GM21528 (cell line): ENCODE results near the gene ANXA10.
"Not testable (repeated sequence)": the region's sequence is repeated elsewhere in the genome, so short reads cannot be mapped to it uniquely, and the experiment has no call there.

Experiments used
- ATAC-seq: cut with Tn5 transposase; IDR thresholded peaks from one replicate; pipeline ENCODE4 v1.9.1; 2021; ENCODE audit warnings: mild to moderate bottlenecking, moderate library complexity; ENCODE audit not compliant: unreplicated experiment, low FRiP score

ANXA10 gene

DNA sequence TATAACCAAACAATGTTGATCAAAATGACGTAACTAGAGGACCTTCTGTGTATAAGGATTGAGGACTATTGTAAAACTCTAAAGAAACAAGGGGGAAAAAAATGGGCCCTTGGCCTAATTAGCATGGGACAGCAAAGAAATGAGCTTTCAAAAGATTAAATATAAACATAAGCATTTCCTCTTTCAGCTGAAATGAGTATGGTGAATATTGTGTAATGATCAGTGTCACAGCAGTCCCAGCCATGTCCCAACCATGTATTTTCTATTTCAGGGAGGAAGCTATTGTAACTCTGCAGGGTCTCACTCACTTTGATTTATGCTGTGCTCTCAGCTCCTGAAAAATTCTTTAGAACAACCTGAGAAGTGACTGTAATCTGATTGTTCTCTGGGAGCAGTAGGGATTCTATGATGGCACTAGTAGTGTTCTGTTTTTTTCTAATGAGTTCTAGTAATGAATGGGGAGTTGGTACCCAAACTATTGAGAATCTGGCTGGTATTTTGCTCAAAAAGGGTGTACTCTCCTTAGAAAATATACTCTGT lies 25.8 kb downstream of the ANXA10 start:
- no peak for ATAC-seq

DNA sequence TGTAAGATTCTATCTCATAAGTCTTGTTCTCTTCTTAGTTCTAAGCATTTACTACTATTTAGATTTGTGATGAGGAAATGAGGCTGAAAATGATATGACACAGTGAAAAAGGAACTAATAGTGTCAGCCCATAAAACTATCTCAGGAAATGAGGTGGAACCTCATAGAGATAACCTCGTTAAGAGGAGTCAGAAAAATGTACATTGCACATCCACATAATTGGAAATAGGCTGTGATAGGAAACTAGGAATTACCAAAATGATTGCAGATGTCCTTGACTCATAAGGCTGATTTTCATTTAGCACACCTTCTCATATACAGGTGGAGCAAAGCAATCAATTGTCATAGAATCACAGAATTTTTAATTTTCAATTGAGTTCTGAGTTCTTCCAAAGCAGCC lies 26.8 kb downstream of the ANXA10 start:
- ATAC-seq: no peak

DNA sequence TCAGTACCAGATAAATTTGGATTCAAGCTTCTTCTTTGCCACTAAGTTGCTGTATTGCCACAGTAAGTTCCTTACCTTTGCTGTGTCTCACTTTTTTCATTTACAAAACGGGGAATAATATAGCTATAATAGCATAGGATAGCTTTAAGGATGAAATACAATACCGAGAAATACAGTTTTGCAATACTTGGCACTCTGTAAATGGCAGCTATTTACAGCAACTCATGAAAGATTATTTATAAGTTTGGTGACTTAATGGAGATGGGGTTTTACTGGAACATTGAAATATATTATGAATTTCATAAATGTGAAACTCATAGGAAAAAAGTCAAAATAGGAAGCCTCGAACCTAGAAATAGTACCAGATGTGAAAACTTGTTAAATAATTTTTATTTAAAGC lies 27.6 kb downstream of the ANXA10 start:
- ATAC-seq: no peak

DNA sequence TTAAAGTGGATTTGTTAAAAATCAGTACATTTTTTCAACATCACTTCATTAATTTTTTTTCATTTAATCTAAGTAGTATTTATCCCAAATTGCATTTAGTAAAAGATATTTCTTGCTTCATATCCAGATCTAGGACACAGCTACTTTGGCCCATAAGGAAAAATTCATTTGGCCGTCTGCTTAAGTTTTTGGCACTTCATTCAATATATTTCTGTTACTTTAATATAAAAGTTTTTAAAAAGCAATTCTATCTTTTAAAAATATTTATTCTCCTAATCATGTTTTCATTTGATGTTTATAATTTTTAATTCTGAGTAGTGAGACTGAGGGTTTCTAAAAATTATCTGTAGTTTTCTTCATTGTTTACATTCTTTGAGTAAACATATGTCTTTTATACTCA lies 28.5 kb downstream of the ANXA10 start:
- no peak for ATAC-seq

DNA sequence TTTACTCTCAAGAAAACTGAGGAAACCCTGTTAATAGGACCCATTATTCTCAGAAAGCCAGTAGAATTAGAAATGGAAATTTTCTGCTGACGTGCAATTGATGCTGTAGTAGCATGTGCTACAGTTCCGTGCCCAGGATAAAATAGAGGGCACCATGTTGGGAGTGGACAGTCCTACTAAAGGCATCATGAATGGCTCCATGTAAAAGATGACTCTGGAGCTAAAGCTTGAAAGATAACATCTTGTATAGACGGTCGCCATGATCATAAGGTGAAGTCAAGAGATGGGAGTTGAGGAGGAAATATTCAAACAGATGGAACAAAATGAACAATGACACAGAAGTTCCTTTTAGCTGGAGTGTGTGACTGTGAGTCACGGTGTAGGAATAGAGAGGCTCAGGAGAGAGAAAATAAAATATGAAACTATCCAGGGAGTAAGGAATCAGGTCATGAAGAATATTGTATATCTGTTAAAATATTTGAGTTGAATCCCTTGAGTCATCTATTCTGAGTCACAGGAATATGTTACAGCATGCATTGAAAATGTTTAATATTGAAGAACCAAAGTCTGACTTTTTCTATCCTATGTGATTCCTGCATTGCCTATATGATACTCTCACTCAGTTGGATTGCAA lies 31.8 kb downstream of the ANXA10 start:
- ATAC-seq: no peak

DNA sequence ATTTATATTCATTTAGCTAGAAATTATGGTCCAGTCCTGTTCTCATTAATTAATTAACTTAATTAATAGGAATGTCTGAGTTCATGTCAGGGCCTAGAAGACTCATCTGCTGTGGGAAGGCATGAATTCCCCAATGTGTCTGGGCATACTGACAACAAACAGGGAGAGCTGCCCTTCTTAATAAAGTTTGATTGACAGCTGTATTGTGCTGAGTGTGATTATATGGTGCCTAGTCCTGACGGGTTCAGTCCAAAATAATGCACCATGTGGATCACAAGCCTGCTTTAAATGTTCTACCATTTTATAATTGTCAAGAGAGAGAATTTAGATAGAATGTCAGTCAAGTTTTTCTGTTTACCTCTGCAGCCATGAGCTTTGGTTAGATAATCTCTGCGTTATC lies 34.6 kb downstream of the ANXA10 start:
- no peak for ATAC-seq

DNA sequence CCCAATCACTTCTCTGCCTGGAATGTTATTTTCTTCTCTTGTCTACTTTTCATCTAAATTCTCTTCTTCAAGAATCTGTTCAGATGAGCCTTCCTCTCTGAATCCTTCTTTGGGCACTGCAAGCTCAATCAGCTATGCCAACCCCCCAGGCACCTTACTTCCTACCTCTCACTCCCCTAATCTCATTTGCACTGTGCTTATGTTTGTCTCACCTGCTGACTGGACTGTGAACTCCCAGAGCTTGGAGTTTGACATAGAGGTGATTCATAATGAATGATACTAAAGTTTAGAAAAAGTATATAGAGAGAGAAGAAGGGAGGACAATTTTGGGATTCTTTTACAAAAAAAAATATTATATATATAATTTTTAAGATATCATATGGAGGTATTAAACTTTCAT lies 36.3 kb downstream of the ANXA10 start:
- ATAC-seq: no peak

DNA sequence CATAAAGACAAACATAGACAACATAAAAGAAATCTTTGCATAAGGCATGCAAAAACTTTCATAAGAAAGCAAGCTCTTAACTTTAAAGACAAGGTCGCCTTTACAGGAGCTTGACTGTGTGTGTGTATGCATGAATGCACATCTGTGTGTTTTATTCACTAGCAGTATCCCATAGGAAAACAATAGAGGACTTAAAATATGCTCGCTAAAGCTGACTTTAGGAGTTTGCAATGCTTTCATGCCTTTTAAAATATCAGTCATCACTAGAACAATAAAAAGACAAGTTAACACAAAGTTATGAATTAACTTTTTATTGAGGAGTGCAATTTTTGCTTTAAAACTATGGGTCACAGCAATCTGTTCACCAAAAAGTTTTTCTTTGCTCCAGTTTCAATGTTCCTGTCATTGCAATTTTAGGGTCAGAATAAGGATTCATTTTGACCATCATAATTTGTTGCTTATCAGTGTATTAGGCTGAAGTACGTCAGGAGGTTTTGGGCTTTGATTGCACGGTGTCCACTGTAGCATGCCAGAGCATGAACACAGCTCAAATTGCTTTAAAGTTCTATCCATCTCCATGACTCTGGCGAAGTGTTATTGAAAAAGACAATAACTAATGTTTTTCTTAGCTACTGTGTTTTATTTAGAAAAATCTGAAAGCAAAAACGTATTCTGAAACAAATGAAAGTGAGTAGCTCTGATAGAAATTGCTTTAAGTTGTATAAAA lies 36.9 kb downstream of the ANXA10 start:
- no peak for ATAC-seq

DNA sequence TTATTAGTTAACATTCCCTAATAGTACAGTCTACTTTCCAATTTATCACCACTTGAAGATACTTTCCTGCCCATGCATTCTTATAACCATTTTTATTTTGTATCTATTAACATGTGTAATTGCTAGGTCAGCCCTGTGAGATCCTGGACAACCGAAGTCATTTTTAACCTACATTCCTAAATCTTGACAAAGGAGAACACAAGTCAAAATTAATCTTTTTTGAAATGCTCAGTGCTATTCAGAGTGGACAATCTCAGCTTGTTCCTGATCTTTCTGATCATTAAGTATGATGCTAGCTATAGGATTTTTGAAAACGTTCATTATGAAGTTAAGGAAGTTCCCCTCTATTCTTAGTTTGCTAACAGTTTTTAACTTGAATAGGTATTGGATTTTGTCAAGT lies 37.5 kb downstream of the ANXA10 start:
- ATAC-seq: no peak

DNA sequence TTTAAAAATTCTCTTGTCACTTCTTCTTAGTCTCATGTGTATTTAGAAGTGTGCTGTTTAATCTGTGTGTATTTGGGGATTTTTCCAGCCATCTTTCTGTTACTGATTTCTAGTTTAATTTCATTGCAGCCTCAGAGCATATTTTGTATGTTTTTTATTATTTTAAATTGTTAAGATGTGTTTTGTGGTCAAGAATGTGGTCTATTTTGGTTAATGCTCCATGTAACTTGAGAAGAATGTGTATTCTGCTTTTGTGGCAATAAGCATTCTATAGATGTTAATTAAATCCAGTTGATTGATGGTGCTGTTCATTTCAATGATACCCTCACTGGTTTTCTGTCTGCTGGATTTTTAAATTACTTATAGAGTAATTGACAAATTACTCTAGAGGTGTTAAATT lies 38.9 kb downstream of the ANXA10 start:
- ATAC-seq: no peak

DNA sequence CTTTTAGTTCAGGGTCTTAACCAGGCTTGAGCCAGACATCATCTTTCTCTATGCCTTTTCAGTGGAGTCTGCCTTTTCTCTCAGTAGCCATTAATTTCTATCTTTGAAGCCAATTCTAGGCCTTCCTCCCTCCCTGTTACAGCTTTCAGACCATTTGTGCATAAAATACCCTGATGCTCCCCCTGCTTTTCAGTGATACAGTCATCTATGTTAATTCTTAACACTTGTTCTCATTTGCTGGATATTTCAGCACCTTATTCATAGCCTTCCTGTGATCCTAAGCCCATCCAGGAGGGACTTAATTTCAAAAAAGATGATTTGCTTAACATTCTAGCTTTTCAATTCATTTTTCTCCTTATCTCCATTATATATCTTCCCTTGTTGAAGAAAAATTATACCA lies 42.3 kb downstream of the ANXA10 start:
- no peak for ATAC-seq

DNA sequence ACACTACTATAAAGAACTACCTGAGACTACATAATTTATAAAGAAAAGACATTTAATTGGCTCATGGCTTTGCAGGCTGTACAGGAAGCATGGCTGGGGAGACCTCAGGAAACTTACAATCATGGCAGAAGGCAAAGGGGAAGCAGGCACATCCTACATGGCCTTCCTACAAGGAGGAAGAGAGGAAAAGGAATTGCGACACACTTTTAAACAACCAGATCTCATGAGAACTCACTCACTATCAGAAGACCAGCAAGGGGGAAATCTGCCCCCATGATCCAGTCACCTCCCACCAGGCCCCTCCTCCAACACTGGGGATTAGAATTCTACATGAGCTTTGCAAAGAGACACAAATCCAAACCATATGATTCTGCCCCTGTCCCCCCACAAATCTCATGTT lies 43.5 kb downstream of the ANXA10 start:
- ATAC-seq: not testable (repeated sequence)

DNA sequence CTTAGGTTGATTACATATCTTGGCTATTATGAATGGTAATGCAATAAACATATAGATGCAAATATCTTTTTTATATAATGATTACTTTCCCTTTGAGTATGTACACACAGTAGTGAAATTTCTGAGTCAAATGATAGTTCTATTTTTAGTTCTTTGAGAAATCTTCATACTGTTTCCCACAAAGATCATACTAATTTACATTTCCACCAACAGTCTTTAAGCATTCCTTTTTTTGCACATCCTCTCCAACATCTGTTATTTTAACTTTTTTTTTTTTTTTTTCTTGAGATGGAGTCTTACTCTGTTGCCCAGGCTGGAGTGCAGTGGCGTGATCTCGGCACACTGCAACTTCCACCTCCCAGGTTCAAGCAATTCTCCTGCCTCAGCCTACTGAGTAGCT lies 45.4 kb downstream of the ANXA10 start:
- ATAC-seq: not testable (repeated sequence)

DNA sequence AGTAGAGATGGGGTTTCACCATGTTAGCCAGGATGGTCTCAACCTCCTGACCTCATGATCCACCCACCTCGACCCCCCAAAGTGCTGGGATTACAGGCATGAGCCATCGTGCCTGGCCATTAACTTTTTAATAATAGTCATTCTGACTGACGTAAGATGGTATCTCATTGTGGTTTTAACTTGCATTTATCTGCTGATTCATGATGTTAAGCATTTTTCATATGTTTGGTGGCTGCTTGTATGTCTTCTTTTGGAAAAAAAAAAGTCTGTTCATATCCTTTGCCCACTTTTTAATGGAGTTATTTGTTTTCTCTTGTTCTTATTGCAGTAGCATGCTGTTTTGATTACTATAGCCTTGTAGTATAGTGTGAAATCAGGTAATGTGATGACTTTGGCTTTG lies 45.8 kb downstream of the ANXA10 start:
- ATAC-seq: no peak

DNA sequence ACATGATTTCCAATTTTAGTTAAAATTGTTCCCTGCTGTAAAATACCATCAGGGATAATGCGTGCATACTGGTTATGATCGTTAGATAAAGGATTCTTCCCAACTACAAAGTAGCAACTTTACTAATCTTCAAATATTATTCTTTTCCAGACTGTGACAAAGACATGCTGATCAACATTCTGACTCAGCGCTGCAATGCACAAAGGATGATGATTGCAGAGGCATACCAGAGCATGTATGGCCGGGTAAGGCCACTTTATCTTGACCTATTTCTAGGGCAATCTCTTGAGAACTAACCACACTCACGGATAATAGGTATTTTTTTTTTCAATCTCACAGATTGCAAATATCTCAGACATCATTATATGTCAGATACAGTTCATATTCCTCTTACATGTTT lies 47.0 kb downstream of the ANXA10 start:
- ATAC-seq: no peak

DNA sequence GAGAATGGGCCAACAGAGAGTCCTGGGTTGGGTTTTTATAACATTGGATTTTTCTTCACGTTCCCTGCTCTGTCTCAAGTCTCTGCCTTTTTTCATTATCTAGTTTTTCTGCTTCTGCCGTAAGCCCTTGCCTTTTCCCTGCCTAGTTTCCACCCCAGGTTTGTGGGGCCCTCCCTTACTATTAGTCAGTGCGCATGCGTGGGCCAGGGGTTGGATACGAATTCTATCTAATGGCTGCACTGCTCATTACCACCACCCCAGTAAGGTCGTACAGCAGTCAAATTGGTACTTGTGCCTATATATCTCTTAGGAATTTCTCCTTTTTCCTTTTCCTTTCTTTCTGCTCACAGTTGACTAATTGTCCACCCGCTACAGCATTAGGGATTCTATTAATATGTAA lies 49.4 kb downstream of the ANXA10 start:
- ATAC-seq: no peak

DNA sequence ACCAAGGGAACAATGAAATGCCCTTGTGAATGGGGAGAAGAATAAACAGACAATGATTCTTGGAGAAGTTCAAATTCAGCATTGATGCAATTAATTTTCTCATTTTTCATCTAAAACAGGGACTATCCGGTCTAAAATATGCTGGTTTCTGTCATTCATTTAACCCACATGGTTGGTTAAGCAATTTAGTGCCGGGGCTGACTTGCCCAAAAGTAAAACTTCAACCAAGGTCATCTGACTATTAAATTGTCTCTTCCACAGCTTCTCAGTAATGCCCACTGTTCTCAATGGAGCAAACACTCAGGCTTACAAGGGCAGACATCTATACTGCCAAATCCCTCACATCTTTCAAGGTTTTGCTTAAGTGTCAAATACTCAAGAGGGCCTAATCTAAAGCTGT lies 51.3 kb downstream of the ANXA10 start:
- ATAC-seq: no peak

DNA sequence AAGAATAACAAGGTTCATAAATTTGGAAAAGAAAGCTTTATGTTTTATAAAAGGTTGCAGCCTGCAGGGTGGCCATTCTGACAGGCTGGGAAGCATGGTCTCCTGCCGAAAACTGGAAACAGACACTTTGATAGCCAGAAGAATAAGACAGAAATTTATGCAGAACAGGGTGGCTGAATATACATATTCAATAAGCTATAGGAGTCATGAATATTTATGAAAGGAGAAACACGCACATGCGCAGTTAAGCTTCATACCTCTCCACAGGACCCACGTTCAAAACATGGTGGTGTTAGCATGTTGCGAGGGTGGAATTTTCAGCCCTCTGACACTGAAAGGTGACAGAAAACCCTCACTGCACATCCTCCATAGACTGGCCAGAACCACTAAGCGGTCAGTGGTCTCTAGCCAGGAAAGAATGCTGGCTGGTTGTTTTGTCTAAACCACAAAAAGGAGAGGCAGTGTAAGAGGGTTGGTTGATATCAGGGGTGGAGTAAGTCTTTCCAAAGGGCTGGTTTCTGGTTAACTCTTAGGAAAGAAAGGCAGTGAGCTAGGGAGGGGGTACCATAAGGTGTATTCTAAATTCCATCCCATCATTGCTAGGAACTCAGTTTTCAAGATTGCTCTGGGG lies 58.2 kb downstream of the ANXA10 start:
- no peak for ATAC-seq

DNA sequence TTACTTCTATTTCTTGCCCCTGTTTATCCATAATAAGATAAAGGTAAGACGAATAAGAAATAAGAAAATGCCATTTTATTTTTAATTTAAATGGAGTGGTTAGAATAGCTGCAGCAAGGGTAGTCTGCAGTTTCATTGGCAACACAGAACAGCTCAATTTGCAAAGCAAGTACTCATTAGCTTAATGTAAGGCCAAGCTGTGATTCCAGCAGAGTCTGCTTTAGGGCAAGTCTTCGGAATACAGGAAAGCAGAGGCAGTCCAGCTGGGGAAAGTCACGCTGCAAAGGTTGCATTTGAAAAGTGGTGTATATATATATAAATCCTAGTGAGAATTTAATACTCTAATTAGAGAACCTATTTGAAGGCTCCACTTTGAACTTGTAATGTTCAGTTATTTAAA lies 59.0 kb downstream of the ANXA10 start:
- no peak for ATAC-seq

DNA sequence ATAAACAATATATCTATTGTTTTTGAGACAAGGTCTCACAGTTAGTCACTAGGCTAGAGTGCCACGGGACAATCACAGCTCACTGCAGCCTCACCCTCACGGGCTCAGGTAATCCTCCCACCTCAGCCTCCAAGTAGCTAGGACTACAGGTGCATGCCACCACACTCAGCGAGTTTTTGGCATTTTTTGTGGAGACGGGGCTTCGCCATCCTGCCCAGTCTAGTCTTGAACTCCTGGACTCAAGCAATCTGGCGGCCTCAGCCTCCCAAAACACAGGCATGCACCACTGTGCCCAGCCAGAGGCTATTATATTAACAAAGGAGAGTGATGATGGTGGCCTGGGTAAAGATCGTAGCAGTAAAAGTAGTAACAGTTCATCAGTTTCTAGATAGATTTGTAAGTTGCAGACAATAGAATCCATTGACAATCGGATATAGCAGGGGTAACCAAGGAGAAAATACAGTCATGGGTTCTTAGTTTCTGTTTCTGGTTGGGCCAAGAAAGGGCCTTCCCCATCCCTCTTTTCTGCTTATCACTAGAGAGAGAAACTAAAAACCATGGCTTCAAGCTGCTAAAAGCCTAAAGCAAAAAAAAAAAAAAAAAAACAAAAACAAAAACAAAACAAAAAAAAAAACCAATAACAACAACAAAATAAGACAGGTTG lies 60.6 kb downstream of the ANXA10 start:
- ATAC-seq: no peak
